Neural crest cell (in vitro differentiated cells): ENCODE measurements around the gene SPIRE2. TPM values are rescaled to one million over a fixed set of nuclear protein-coding genes. Genes with fewer than 3 reads are reported as not detected.
"Not testable (repeated sequence)": the region's sequence is repeated elsewhere in the genome, so short reads cannot be mapped to it uniquely, and the experiment has no call there.

Experiments used
- DNase-seq: peaks from one replicate; pipeline ENCODE4 v3.0.0; 2021; ENCODE audit warnings: low read depth, mixed read lengths, low spot score
- H3K27ac Mint-ChIP-seq: one replicate; pipeline ENCODE4 v1.8.0; 2021; ENCODE audit warnings: mild to moderate bottlenecking, mixed read lengths; ENCODE audit not compliant: unreplicated experiment
- H3K27me3 Mint-ChIP-seq: 2 replicates; pipeline ENCODE4 v1.8.0; 2021; ENCODE audit warnings: low read depth, mild to moderate bottlenecking, mixed read lengths
- H3K36me3 Mint-ChIP-seq: 2 replicates; pipeline ENCODE4 v1.8.0; 2021; ENCODE audit warnings: low read depth, mild to moderate bottlenecking, mixed read lengths
- H3K4me1 Mint-ChIP-seq: 2 replicates; pipeline ENCODE4 v1.8.0; 2021; ENCODE audit warnings: mixed read lengths
- H3K4me3 Mint-ChIP-seq: one replicate; pipeline ENCODE4 v1.8.0; 2021; ENCODE audit warnings: mild to moderate bottlenecking, mixed read lengths
- H3K9me3 Mint-ChIP-seq: 2 replicates; pipeline ENCODE4 v1.8.0; 2021; ENCODE audit warnings: mixed read lengths
- total RNA-seq: library from RNA; stranded (reverse); gene quantifications from 2 replicates; pipeline ENCODE4 v1.2.1, GENCODE V29; 2021
- TF ChIP-seq, protein P1 (sequence below): fragments of 200-600 bp; sonication (generic); conservative IDR thresholded peaks from 2 replicates; pipeline ENCODE4 v1.5.0; 2021; ENCODE audit warnings: antibody characterized with exemption, mild to moderate bottlenecking

Gene SPIRE2
- total RNA-seq, 1 donor from 2014 or later, result 18.0 TPM

DNA sequence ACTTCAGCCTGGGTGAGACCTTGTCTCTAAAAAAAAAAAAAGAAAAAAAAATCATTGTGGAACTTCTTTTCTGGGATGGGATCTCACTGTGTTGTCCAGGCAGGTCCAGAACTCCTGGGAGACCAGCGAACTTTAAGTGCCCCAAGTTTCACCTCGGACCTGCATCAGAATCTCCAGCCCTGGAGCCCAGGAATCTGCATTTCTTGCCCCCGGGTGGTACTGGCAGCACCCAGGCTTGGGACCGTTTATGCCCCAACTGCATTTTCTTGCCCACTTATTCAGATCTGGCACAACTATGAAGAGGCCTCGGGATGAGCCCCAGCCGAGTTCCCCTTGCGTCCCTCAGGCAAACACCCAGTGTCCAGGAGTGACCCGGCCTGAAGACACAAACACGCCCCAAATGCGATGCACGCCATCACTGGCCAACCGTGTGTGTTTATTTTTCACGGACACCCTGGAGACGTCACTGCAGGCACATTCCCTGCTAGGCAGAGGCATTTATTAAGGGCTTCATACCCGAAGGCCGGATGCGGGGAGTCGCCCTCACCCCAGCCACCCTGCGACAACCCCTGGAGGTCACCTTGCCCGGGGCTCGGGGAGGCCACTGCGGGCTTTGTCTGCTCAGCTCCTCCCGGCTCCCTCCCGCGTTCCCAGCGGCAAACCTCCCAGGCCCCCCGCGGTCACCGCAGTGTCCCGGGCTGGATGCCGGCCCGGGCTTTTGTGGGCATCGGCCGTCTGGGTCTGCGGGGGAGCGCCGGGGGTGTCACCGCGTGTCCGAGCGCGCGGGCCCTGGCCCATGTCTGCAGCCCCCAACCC, 684 bp upstream of the SPIRE2 start:
- Mint-ChIP-seq H3K27ac (no peak overlapping the region), H3K4me3 (peak overlapping the region; percentile 93), H3K9me3 (no peaks in the 10 kb centered on the region), H3K4me1 (peaks cover 27% of the 10 kb centered on the region), H3K36me3 (no peaks in the 10 kb centered on the region), H3K27me3 (no peaks in the 10 kb centered on the region)
- peak; percentile 51 for DNase-seq
- TF ChIP-seq, protein P1, sequence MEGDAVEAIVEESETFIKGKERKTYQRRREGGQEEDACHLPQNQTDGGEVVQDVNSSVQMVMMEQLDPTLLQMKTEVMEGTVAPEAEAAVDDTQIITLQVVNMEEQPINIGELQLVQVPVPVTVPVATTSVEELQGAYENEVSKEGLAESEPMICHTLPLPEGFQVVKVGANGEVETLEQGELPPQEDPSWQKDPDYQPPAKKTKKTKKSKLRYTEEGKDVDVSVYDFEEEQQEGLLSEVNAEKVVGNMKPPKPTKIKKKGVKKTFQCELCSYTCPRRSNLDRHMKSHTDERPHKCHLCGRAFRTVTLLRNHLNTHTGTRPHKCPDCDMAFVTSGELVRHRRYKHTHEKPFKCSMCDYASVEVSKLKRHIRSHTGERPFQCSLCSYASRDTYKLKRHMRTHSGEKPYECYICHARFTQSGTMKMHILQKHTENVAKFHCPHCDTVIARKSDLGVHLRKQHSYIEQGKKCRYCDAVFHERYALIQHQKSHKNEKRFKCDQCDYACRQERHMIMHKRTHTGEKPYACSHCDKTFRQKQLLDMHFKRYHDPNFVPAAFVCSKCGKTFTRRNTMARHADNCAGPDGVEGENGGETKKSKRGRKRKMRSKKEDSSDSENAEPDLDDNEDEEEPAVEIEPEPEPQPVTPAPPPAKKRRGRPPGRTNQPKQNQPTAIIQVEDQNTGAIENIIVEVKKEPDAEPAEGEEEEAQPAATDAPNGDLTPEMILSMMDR, result no peak

DNA sequence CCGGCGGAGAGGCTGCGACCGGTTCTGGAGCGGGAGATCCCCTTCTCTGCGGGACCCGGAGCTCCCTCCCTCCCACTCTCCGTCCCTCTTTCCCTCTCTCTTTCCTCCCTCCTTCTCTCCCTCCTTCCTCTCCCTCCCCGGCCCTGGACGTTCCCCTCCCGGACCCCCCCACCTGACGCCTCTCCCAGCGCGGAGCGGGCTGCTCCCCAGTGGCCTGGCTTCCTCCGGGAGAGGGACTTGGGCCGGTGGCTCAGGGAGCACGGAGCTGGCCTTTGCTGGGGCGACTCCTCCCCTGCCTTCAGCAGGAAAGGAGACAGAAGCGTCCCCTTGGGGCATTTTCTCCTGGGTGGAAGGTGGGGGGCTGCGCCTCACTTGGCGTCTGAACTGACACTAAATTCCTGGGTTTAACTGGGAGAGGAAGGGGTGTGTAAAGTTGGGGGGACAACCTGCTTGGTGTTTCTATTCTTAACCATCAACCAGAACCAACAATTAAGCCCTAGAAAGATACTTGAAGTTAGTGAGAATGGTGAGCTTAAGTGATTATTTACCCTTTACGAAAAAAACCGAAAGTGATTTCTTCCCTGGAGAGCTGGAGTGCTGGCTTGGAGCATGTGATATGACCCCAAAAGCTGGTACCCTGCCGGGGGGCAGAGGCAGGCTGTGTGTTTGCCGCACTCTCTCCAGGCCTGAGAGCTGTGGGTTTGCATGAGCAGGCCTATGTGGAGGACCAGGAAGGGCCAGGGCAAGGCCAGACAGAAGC, 775 bp downstream of the SPIRE2 start:
- Mint-ChIP-seq H3K4me3 (peak overlapping the region; percentile 82), H3K27me3 (no peaks in the 10 kb centered on the region), H3K9me3 (no peaks in the 10 kb centered on the region), H3K36me3 (peaks cover 2% of the 10 kb centered on the region), H3K4me1 (peaks cover 16% of the 10 kb centered on the region), H3K27ac (peak overlapping the region; percentile 79)
- DNase-seq, result no peak
- TF ChIP-seq, protein P1, result no peak

- TF ChIP-seq, protein P1, result no peak
- peaks cover 16% of the 10 kb centered on the region for H3K4me1 Mint-ChIP-seq
- peaks cover 7% of the 10 kb centered on the region for H3K36me3 Mint-ChIP-seq
- no peaks in the 10 kb centered on the region for H3K27me3 Mint-ChIP-seq
- no peaks in the 10 kb centered on the region for H3K9me3 Mint-ChIP-seq
- no peak overlapping the region for H3K27ac Mint-ChIP-seq
- no peak for DNase-seq
- H3K4me3 Mint-ChIP-seq, result peak overlapping the region; percentile 88
Observed at GRCh38 chr16:89829630-89830437, 1.6 kb downstream of the SPIRE2 start.

GRCh38 chr16:89831810-89832328, 3.6 kb downstream of the SPIRE2 start:
- TF ChIP-seq, protein P1, result no peak
- no peaks in the 10 kb centered on the region for H3K27me3 Mint-ChIP-seq
- H3K4me3 Mint-ChIP-seq, result peak overlapping the region; percentile 47
- peak overlapping the region; percentile 71 for H3K27ac Mint-ChIP-seq
- H3K36me3 Mint-ChIP-seq, result peaks cover 10% of the 10 kb centered on the region
- no peaks in the 10 kb centered on the region for H3K9me3 Mint-ChIP-seq
- no peak for DNase-seq
- H3K4me1 Mint-ChIP-seq, result peaks cover 16% of the 10 kb centered on the region

DNA sequence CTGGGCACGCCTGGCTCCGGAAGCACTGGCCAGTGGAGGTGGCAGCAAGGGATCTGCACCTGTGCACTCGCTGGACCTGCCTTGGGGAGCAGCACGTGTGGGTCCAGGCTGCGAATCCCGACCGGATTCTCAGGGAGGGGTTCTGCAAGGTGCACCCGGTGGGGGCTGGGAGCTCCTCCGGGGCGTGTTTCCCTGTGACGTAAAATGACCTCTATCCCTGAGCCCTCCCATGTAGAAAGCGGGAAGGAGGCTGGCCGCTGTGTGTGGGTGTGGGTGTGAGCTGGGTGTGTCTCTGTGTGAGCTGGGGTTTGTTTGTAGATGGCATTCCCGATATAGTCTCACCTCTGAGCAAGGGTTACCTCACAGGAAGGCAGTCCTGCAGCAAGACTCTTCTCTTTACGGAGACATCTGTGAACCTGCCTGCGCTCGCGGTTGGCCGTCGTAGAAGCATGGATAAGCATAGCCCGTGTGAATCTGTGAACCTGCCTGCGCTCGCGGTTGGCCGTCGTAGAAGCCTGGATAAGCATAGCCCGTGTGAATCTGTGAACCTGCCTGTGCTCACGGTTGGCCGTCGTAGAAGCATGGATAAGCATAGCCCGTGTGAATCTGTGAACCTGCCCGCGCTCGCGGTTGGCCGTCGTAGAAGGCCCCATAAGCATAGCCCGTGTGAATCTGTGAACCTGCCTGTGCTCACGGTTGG, 5.5 kb downstream of the SPIRE2 start:
- not testable (repeated sequence) for H3K27ac Mint-ChIP-seq, DNase-seq, H3K36me3 Mint-ChIP-seq, H3K9me3 Mint-ChIP-seq, H3K27me3 Mint-ChIP-seq, H3K4me3 Mint-ChIP-seq
- peaks cover 16% of the 10 kb centered on the region for H3K4me1 Mint-ChIP-seq

GRCh38 chr16:89834813-89835363, 6.6 kb downstream of the SPIRE2 start:
- not testable (repeated sequence) for H3K9me3 Mint-ChIP-seq, H3K36me3 Mint-ChIP-seq, H3K4me3 Mint-ChIP-seq, H3K27me3 Mint-ChIP-seq, DNase-seq
- H3K27ac Mint-ChIP-seq, result peak overlapping the region; percentile 73
- peaks cover 16% of the 10 kb centered on the region for H3K4me1 Mint-ChIP-seq

GRCh38 chr16:89836484-89836883, 8.2 kb downstream of the SPIRE2 start:
- not testable (repeated sequence) for H3K27me3 Mint-ChIP-seq, H3K9me3 Mint-ChIP-seq, H3K4me3 Mint-ChIP-seq, H3K36me3 Mint-ChIP-seq, H3K27ac Mint-ChIP-seq, H3K4me1 Mint-ChIP-seq, DNase-seq
